ENCODE data around the gene TRAPPC3. TPM values are rescaled to one million over a fixed set of nuclear protein-coding genes. Genes with fewer than 3 reads are reported as not detected.

TRAPPC3 gene
- total RNA-seq, 1 experiment from 2014 or later, result 52.7 TPM

- H3K4me1 Mint-ChIP-seq, result peaks cover 13 to 16% of the 10 kb centered on the region in 2 experiments
- H3K27me3 Mint-ChIP-seq (ENCODE audit: low read depth), result no peaks in the 10 kb centered on the region; the same call in 1 of the 2 replicates
- H4K20me1 ChIP-seq (ENCODE audit: control insufficient read depth, insufficient read depth, insufficient read length), result no peaks in the 10 kb centered on the region
- H3K56ac ChIP-seq (ENCODE audit: insufficient read length, low read depth, low read length), result no peak overlapping the region
- no peak overlapping the region for H4K5ac ChIP-seq (ENCODE audit: insufficient read length, low read depth, low read length)
- no peak overlapping the region for H2AK5ac ChIP-seq (ENCODE audit: insufficient read length, low read length)
- H3K27ac ChIP-seq (ENCODE audit: insufficient read length, low read depth, low read length), result peak overlapping the region; percentile 69
- H3K14ac ChIP-seq (ENCODE audit: insufficient read depth, low read length), result peak overlapping the region; percentile 81; the same call in 1 of the 2 replicates
- no peaks in the 10 kb centered on the region for H3K9me3 ChIP-seq (ENCODE audit: control insufficient read depth, low read depth, low read length)
- H3K4ac ChIP-seq (ENCODE audit: low read depth, low read length), result no peak overlapping the region
- H3K23me2 ChIP-seq (ENCODE audit: insufficient read length, low read depth, low read length, poor library complexity, severe bottlenecking), result no peaks in the 10 kb centered on the region
- no peak overlapping the region for H3T11ph ChIP-seq (ENCODE audit: low read length)
- H2BK12ac ChIP-seq (ENCODE audit: insufficient read length, low read depth, low read length), result no peak overlapping the region
- H3K18ac ChIP-seq (ENCODE audit: insufficient read length, low read depth, low read length), result peak overlapping the region; percentile 89
- H3K4me3 Mint-ChIP-seq, result peak overlapping the region; percentile 41 to 72
- peak; percentile 92 for DNase-seq
- TF ChIP-seq, protein P1, sequence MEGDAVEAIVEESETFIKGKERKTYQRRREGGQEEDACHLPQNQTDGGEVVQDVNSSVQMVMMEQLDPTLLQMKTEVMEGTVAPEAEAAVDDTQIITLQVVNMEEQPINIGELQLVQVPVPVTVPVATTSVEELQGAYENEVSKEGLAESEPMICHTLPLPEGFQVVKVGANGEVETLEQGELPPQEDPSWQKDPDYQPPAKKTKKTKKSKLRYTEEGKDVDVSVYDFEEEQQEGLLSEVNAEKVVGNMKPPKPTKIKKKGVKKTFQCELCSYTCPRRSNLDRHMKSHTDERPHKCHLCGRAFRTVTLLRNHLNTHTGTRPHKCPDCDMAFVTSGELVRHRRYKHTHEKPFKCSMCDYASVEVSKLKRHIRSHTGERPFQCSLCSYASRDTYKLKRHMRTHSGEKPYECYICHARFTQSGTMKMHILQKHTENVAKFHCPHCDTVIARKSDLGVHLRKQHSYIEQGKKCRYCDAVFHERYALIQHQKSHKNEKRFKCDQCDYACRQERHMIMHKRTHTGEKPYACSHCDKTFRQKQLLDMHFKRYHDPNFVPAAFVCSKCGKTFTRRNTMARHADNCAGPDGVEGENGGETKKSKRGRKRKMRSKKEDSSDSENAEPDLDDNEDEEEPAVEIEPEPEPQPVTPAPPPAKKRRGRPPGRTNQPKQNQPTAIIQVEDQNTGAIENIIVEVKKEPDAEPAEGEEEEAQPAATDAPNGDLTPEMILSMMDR (conservative IDR thresholded peaks at IDR 0.05), result peak; percentile 92
- H3K4me1 ChIP-seq (ENCODE audit: insufficient read depth, low read length), result 0 out of 2 replicates have a peak, but pooled peaks cover 3% of the 10 kb centered on the region
- no peak overlapping the region for H2BK5ac ChIP-seq (ENCODE audit: insufficient read length, low read length)
- H2BK15ac ChIP-seq (ENCODE audit: low read depth, low read length), result no peak overlapping the region; the same call in 1 of the 2 replicates
- H2BK20ac ChIP-seq (ENCODE audit: low read depth, low read length, poor library complexity, severe bottlenecking), result no peak overlapping the region
- H3K4me2 ChIP-seq (ENCODE audit: insufficient read depth, insufficient read length, low read length), result peak overlapping the region; percentile 52
- no peaks in the 10 kb centered on the region for H3K79me2 ChIP-seq (ENCODE audit: insufficient read depth, low read length)
- no peaks in the 10 kb centered on the region for H3K9me3 Mint-ChIP-seq
- H2AFZ ChIP-seq (ENCODE audit: low read length), result no peak overlapping the region
- no peak overlapping the region for H3K23ac ChIP-seq (ENCODE audit: insufficient read length, low read depth, low read length)
- H3K27me3 ChIP-seq (ENCODE audit: insufficient read depth, low read length), result no peaks in the 10 kb centered on the region
- H4K91ac ChIP-seq (ENCODE audit: insufficient read length, low read depth, low read length), result no peak overlapping the region
- no peaks in the 10 kb centered on the region for H3K36me3 Mint-ChIP-seq (ENCODE audit: insufficient read depth in 1 of 3, low read depth in 3 of 3)
- no peaks in the 10 kb centered on the region for H3K79me1 ChIP-seq (ENCODE audit: insufficient read depth, low read depth, low read length, poor library complexity, severe bottlenecking)
- H3K9ac ChIP-seq (ENCODE audit: extremely low read depth, insufficient read length, low read length), result peak overlapping the region; percentile 25
- no peak overlapping the region for H2BK120ac ChIP-seq (ENCODE audit: low read depth, low read length, poor library complexity, severe bottlenecking)
- H3K27ac Mint-ChIP-seq, result peak overlapping the region; percentile 55 to 96 (median 85)
- no CpG with 5 or more reads among the region's 9 CpGs for WGBS (ENCODE audit: extremely low coverage, insufficient read length, low lambda C conversion rate)
- no peak overlapping the region for H4K8ac ChIP-seq (replicated peaks; ENCODE audit: insufficient read length, low read depth, low read length)
These were observed 38.7 kb upstream of the TRAPPC3 start for GRCh38 chr1:36187800-36188593.
